K562 (cell line): ENCODE data around the gene CST6. TPM values are rescaled to one million over a fixed set of nuclear protein-coding genes. Genes with fewer than 3 reads are reported as not detected.

Experiments
- HMGXB4 ChIP-seq: sonication (generic); formaldehyde crosslinking; IDR thresholded peaks from 2 replicates; pipeline ENCODE4 v1.8.1; 2023; ENCODE audit warnings: mild to moderate bottlenecking, missing genetic modification reagents
- MAFF ChIP-seq: IDR thresholded peaks from 2 replicates; pipeline ENCODE4 v1.6.1; 2012; ENCODE audit warnings: low read length, improper control_type of control experiment
- PCBP1 ChIP-seq: fragments of 200-400 bp; formaldehyde crosslinking; IDR thresholded peaks from 2 replicates; pipeline ENCODE4 v1.6.1; 2018; ENCODE audit warnings: mild to moderate bottlenecking, low read depth, low read length; ENCODE audit not compliant: poor library complexity, severe bottlenecking
- SNIP1 ChIP-seq: fragments of 450-650 bp; IDR thresholded peaks from 2 replicates; pipeline ENCODE4 v1.7.1; 2017; ENCODE audit warnings: low read depth, mild to moderate bottlenecking
- ZBTB11 ChIP-seq, 3 experiments: fragments of 200-800 bp in 1 of 3; fragments of 250-450 bp in 1 of 3; fragments of 450-650 bp in 1 of 3; sonication (Bioruptor Pico) in 1 of 3; sonication (Bioruptor generic) in 1 of 3; formaldehyde crosslinking in 1 of 3; IDR thresholded peaks; 2 replicates each; pipeline versions ENCODE4 v1.6.1 to v1.8.0; 2016 to 2022; ENCODE audit warnings: mild to moderate bottlenecking in 2 of 3, missing genetic modification characterization in 2 of 3, missing compliant biosample characterization in 1 of 3, moderate library complexity in 1 of 3
- ZFP1 ChIP-seq: fragments of 450-650 bp; formaldehyde crosslinking; IDR thresholded peaks from 2 replicates; pipeline ENCODE4 v1.4.0; 2020; ENCODE audit warnings: mild to moderate bottlenecking, mixed read lengths
- ZNF583 ChIP-seq: fragments of 250-450 bp; sonication (Bioruptor Pico); IDR thresholded peaks from 2 replicates; pipeline ENCODE4 v1.4.0; 2020
- polyA plus RNA-seq, 8 experiments: library from polyadenylated mRNA; depleted of rRNA in 4 of 8; stranded (reverse) in 5 of 8; unstranded in 3 of 8; fragments of >200 nt; fragmentation: Nextera tagmentation in 2 of 8; fragmentation: Illumina TruSeq in 1 of 8; extraction: Ambion mirVana in 2 of 8; extraction: Trizol in 1 of 8; gene quantifications; 2 replicates each; pipeline versions ENCODE4 v1.2.1 to v1.2.3, GENCODE V29; 2011 to 2014; ENCODE audit warnings: inconsistent platforms in 1 of 8, missing spikeins in 1 of 8
- total RNA-seq, 7 experiments: library from RNA; depleted of rRNA in 6 of 7; stranded (reverse); fragments of >200 nt in 6 of 7; fragmentation: Illumina TruSeq in 2 of 7; extraction: Trizol in 2 of 7; gene quantifications; 2 replicates each; pipeline versions ENCODE4 v1.2.1 to v1.2.3, GENCODE V29; 2011 to 2021; ENCODE audit warnings: low replicate concordance in 1 of 7

The CST6 gene
- total and polyA plus RNA-seq, 9 of the 15 experiments (the other 6 are each of a cell fraction or from before 2014, with no cell fraction given) = not detected

DNA sequence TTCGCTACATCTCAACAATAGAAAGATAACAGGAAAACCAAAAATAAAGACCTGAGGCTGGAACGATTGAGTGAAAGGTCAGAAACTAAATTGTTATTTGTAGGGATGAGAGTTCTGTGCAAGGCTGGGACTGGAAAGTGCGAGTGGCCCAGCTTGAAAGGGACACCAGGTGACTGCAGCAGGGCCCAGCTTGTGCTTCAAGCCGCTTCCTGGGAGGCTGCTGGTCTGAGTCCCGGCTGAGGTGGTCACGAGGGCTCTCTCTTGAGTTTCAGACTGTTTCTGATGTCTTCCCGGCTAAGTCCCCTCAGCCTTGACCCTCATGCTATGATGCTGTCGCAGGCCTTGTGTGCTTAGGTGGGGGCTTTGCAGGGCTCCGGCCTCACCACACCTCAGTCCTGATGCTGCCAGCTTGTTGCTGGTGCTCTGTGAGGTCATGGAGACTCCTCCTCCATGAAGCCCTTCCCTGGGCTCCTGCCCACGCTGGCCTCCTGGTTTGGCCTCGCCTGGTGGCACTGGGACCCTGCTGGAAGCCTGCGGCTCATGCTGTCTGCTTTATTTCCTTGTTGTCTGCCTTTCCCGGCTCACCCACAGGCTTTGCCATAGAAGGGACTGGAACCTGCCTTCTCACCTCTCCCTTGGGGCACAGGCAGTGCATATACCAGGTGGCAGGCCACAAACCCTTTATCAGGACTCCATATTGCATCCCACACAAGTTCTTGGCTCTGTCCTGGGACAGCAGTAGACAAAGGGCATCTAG lies 5.5 kb upstream of the CST6 start (continued):
- TF ChIP-seq ZBTB11 (CRISPR knock-in tag; IDR thresholded peaks at IDR 0.05) (0 out of 6 replicates have a peak, but pooled peaks of 1 of the 3 experiments have one; percentile 9), ZNF583 (no peak), PCBP1 (no peak), HMGXB4 (CRISPR knock-in tag) (no peak), SNIP1 (no peak), ZFP1 (no peak), MAFF (no peak)
